ENCODE data around the gene KLK7.

- TF ChIP-seq CTCF (IDR thresholded peaks at IDR 0.05) (no peak), ZFX (IDR thresholded peaks at IDR 0.05; ENCODE audit: borderline replicate concordance) (no peak)
Measured at GRCh38 chr19:51007488-51007887, 23.8 kb upstream of the KLK7 start.
